H1 (cell line): ENCODE measurements around the gene SOX13.
"Not testable (repeated sequence)": the region's sequence is repeated elsewhere in the genome, so short reads cannot be mapped to it uniquely, and the experiment has no call there.

Experiments
- NANOG ChIP-seq: IDR thresholded peaks from 2 replicates; pipeline ENCODE4 v1.6.1; 2011; ENCODE audit warnings: low read length, low read depth, mild to moderate bottlenecking, inconsistent platforms; ENCODE audit not compliant: insufficient read depth, poor library complexity, severe bottlenecking
- POLR2AphosphoS5 ChIP-seq: IDR thresholded peaks from 2 replicates; pipeline ENCODE4 v1.6.1; 2011; ENCODE audit warnings: low read depth, low read length
- SIX5 ChIP-seq: IDR thresholded peaks from 2 replicates; pipeline ENCODE4 v1.6.1; 2011; ENCODE audit warnings: mild to moderate bottlenecking, low read depth, low read length
- TAF1 ChIP-seq: IDR thresholded peaks from 2 replicates; pipeline ENCODE4 v1.6.1; 2011; ENCODE audit warnings: mild to moderate bottlenecking, low read depth, low read length
- TF ChIP-seq, protein P1 (sequence below), 3 experiments: IDR thresholded peaks; 1 replicate in 2 of 3; 2 replicates in 1 of 3; pipeline versions ENCODE4 v1.5.1 to v1.6.1; 2011; ENCODE audit warnings: low read length in 3 of 3, mild to moderate bottlenecking in 3 of 3, inconsistent platforms in 2 of 3, low read depth in 1 of 3, moderate library complexity in 1 of 3; ENCODE audit not compliant: insufficient read depth in 1 of 3; ENCODE audit errors: control extremely low read depth in 1 of 3

DNA sequence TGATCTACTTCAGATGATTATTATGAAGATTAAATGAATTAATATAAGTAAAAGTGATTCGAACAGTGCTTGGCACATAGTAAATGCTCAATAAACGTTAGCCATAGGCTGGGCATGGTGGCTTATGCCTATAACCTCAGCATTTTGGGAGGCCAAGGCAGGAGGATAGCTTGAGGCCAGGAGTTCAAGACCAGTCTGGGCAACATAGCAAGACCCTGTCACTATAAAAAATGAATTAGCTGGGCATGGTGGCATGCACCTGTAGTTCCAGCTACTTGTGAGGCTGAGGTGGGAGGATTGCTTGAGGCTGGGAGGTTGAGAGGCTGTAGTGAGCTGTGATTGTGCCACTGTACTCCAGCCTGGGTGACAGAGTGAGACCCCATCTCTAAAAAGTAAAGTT, 26.8 kb downstream of the SOX13 start:
- TF ChIP-seq, protein P1, sequence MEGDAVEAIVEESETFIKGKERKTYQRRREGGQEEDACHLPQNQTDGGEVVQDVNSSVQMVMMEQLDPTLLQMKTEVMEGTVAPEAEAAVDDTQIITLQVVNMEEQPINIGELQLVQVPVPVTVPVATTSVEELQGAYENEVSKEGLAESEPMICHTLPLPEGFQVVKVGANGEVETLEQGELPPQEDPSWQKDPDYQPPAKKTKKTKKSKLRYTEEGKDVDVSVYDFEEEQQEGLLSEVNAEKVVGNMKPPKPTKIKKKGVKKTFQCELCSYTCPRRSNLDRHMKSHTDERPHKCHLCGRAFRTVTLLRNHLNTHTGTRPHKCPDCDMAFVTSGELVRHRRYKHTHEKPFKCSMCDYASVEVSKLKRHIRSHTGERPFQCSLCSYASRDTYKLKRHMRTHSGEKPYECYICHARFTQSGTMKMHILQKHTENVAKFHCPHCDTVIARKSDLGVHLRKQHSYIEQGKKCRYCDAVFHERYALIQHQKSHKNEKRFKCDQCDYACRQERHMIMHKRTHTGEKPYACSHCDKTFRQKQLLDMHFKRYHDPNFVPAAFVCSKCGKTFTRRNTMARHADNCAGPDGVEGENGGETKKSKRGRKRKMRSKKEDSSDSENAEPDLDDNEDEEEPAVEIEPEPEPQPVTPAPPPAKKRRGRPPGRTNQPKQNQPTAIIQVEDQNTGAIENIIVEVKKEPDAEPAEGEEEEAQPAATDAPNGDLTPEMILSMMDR (IDR thresholded peaks at IDR 0.05; ENCODE audit: control extremely low read depth in 1 of 3, insufficient read depth in 1 of 3, low read depth in 1 of 3, low read length in 3 of 3), result not testable (repeated sequence)
- not testable (repeated sequence) for TF ChIP-seq SIX5, TAF1, NANOG, POLR2AphosphoS5
